GM23338 (cell line): ENCODE results near the gene ZNF385B. TPM values are rescaled to one million over a fixed set of nuclear protein-coding genes. Genes with fewer than 3 reads are reported as not detected.

Source experiments
- ATAC-seq: fragments of 200-7000 bp; cut with Tn5 transposase; 3 replicates; pipeline ENCODE4 v1.9.1; 2020
- DNase-seq: peaks from one replicate; pipeline ENCODE4 v3.0.0-alpha.2; 2015; ENCODE audit warnings: low spot score
- H2AFZ ChIP-seq: fragments of 200-600 bp; sonication (generic); 2 replicates; pipeline ENCODE4 v1.8.0; 2016; ENCODE audit warnings: antibody characterized with exemption, mild to moderate bottlenecking, moderate library complexity
- H3F3A ChIP-seq: fragments of 200-600 bp; sonication (generic); replicated peaks from 2 replicates; pipeline ENCODE4 v1.8.0; 2017; ENCODE audit warnings: antibody characterized with exemption, mixed run types, low read depth
- H3K27ac ChIP-seq: fragments of 200-600 bp; sonication (generic); 2 replicates; pipeline ENCODE4 v1.6.1; 2016; ENCODE audit warnings: low read depth
- H3K27me3 ChIP-seq: fragments of 200-600 bp; sonication (generic); 2 replicates; pipeline ENCODE4 v1.8.0; 2016; ENCODE audit warnings: mild to moderate bottlenecking, mixed run types, moderate library complexity; ENCODE audit not compliant: insufficient read depth
- H3K36me3 ChIP-seq: fragments of 200-600 bp; sonication (generic); 2 replicates; pipeline ENCODE4 v1.8.0; 2016; ENCODE audit warnings: mild to moderate bottlenecking; ENCODE audit not compliant: insufficient read depth
- H3K4me1 ChIP-seq: fragments of 200-600 bp; sonication (generic); 2 replicates; pipeline ENCODE4 v1.8.0; 2016; ENCODE audit warnings: mild to moderate bottlenecking, moderate library complexity; ENCODE audit not compliant: insufficient read depth
- H3K4me2 ChIP-seq: fragments of 200-600 bp; sonication (generic); 2 replicates; pipeline ENCODE4 v1.7.1; 2017; ENCODE audit warnings: mixed run types
- H3K4me3 ChIP-seq: fragments of 200-600 bp; sonication (generic); 2 replicates; pipeline ENCODE4 v1.6.1; 2016; ENCODE audit warnings: mixed run types
- H3K79me2 ChIP-seq: fragments of 200-600 bp; sonication (generic); replicated peaks from 2 replicates; pipeline ENCODE4 v1.8.0; 2017; ENCODE audit warnings: mild to moderate bottlenecking; ENCODE audit not compliant: insufficient read depth
- H3K9me2 ChIP-seq: fragments of 200-600 bp; sonication (generic); 2 replicates; pipeline ENCODE4 v1.8.0; 2017; ENCODE audit not compliant: insufficient read depth
- H4K20me1 ChIP-seq: fragments of 200-600 bp; sonication (generic); replicated peaks from 2 replicates; pipeline ENCODE4 v1.8.0; 2017; ENCODE audit warnings: mild to moderate bottlenecking; ENCODE audit not compliant: insufficient read depth
- H3K27ac Mint-ChIP-seq: 2 replicates; pipeline ENCODE4 v1.8.0; 2020; ENCODE audit warnings: inconsistent platforms, mild to moderate bottlenecking, moderate library complexity, mixed read lengths
- H3K27me3 Mint-ChIP-seq: 3 replicates; pipeline ENCODE4 v1.8.0; 2022; ENCODE audit warnings: low read depth, mild to moderate bottlenecking, moderate library complexity, mixed read lengths, inconsistent platforms; ENCODE audit not compliant: insufficient read depth, poor library complexity
- H3K36me3 Mint-ChIP-seq: 3 replicates; pipeline ENCODE4 v1.8.0; 2021; ENCODE audit warnings: low read depth, mild to moderate bottlenecking, inconsistent platforms, moderate library complexity, mixed read lengths
- H3K4me1 Mint-ChIP-seq: 3 replicates; pipeline ENCODE4 v1.8.0; 2020; ENCODE audit warnings: mild to moderate bottlenecking, inconsistent platforms, mixed read lengths
- H3K4me3 Mint-ChIP-seq: 3 replicates; pipeline ENCODE4 v1.8.0; 2021; ENCODE audit warnings: moderate library complexity, mild to moderate bottlenecking, inconsistent platforms, mixed read lengths
- H3K9me3 Mint-ChIP-seq: 3 replicates; pipeline ENCODE4 v1.8.0; 2020; ENCODE audit warnings: moderate library complexity, mild to moderate bottlenecking, inconsistent platforms, mixed read lengths
- ETS1 ChIP-seq: IDR thresholded peaks from 2 replicates; pipeline ENCODE4 v1.6.1; 2016; ENCODE audit warnings: antibody characterized with exemption
- EZH2 ChIP-seq: fragments of 200-600 bp; sonication (generic); IDR thresholded peaks from one replicate; pipeline ENCODE4 v1.8.0; 2017; ENCODE audit warnings: antibody characterized with exemption, mild to moderate bottlenecking, low read depth; ENCODE audit not compliant: unreplicated experiment
- EZH2phosphoT487 ChIP-seq: fragments of 200-600 bp; sonication (generic); IDR thresholded peaks from one replicate; pipeline ENCODE4 v1.8.1; 2018; ENCODE audit warnings: antibody characterized with exemption; ENCODE audit not compliant: unreplicated experiment
- POLR2AphosphoS5 ChIP-seq: IDR thresholded peaks from 2 replicates; pipeline ENCODE4 v1.6.1; 2016; ENCODE audit warnings: antibody characterized with exemption, low read depth
- REST ChIP-seq: IDR thresholded peaks from one replicate; pipeline ENCODE4 v1.6.1; 2018; ENCODE audit warnings: antibody characterized with exemption; ENCODE audit not compliant: unreplicated experiment
- STAT1 ChIP-seq: IDR thresholded peaks from one replicate; pipeline ENCODE4 v1.6.1; 2016; ENCODE audit warnings: antibody characterized with exemption; ENCODE audit not compliant: unreplicated experiment
- ZNF331 ChIP-seq: fragments of 250-450 bp; sonication (Bioruptor Pico); IDR thresholded peaks from 2 replicates; pipeline ENCODE4 v1.5.0; 2020; ENCODE audit warnings: low read depth, mild to moderate bottlenecking, moderate library complexity
- polyA plus RNA-seq: library from polyadenylated mRNA; unstranded; fragments of >200 nt; fragmentation: Nextera tagmentation; extraction: Ambion mirVana; gene quantifications from 2 replicates; pipeline ENCODE4 v1.2.1, GENCODE V29; 2016
- total RNA-seq: library from RNA; depleted of rRNA; stranded (reverse); fragments of >200 nt; shearing (Covaris generic); gene quantifications from 2 replicates; pipeline ENCODE4 v1.2.3, GENCODE V29; 2014

ZNF385B gene
- total and polyA plus RNA-seq, 2 experiments from 2014 or later = 1.5 to 4.6 TPM

- no peak for TF ChIP-seq REST
- TF ChIP-seq EZH2 = no peak
- TF ChIP-seq EZH2phosphoT487 = no peak
- TF ChIP-seq ETS1 = no peak
- TF ChIP-seq ZNF331 = no peak
Observed at GRCh38 chr2:179562330-179562885, 299.0 kb downstream of the ZNF385B start (continued).

- Mint-ChIP-seq H3K9me3 (no peaks in the 10 kb centered on the region), H3K4me3 (no peak overlapping the region), H3K27ac (no peak overlapping the region), H3K36me3 (no peaks in the 10 kb centered on the region), H3K4me1 (peaks cover 15% of the 10 kb centered on the region), H3K27me3 (peaks cover 5% of the 10 kb centered on the region)
- Histone ChIP-seq H4K20me1 (no peaks in the 10 kb centered on the region), H3K79me2 (no peaks in the 10 kb centered on the region), H3K27ac (no peak overlapping the region), H3K9me2 (no peaks in the 10 kb centered on the region), H3K36me3 (no peaks in the 10 kb centered on the region), H3K4me2 (no peak overlapping the region), H3K4me1 (peaks cover 12% of the 10 kb centered on the region), H3K4me3 (no peak overlapping the region), H3K27me3 (peaks cover 8% of the 10 kb centered on the region; the same call in 1 of the 2 replicates), H3F3A (no peaks in the 10 kb centered on the region), H2AFZ (no peak overlapping the region)
- no peak for DNase-seq
- ATAC-seq = no peak
- TF ChIP-seq REST = no peak
- no peak for TF ChIP-seq STAT1
- no peak for TF ChIP-seq POLR2AphosphoS5
Observed at GRCh38 chr2:179561702-179562101, 299.7 kb downstream of the ZNF385B start.
